GM12878 (cell line): ENCODE data around the gene HAUS1. TPM values are rescaled to one million over a fixed set of nuclear protein-coding genes. Genes with fewer than 3 reads are reported as not detected.

ENCODE experiments used
- ATAC-seq: fragments of 200-7000 bp; cut with Tn5 transposase; 3 replicates; pipeline ENCODE4 v1.9.1; 2020; ENCODE audit warnings: mild to moderate bottlenecking, moderate library complexity
- BruUV-seq: library from RNA; stranded (reverse); fragments of 400-500 nt; replicated peaks from 2 replicates; lab custom pipeline; 2021; lab: Mats Ljungman, UMichigan
- CTCF ChIA-PET: fragments of 300-600 bp; sonication (Branson Sonifier 250); formaldehyde crosslinking; extraction: SDS; loops from one replicate; lab custom pipeline; 2021; ENCODE audit warnings: inconsistent platforms; lab: Yijun Ruan, JAX
- POLR2A ChIA-PET: fragments of 350-600 bp; formaldehyde crosslinking; extraction: SDS; loops from one replicate; lab custom pipeline; 2021; ENCODE audit warnings: inconsistent platforms; lab: Charles Lee
- RAD21 ChIA-PET: fragments of 300-600 bp; sonication (Branson Sonifier 250); formaldehyde crosslinking; loops from one replicate; lab custom pipeline; 2023; ENCODE audit warnings: antibody characterized with exemption; ENCODE audit not compliant: unreplicated experiment; lab: Charles Lee
- SMC1A ChIA-PET: fragments of 300-600 bp; sonication (Branson Sonifier 250); formaldehyde crosslinking; loops from one replicate; lab custom pipeline; 2023; ENCODE audit not compliant: unreplicated experiment, uncharacterized antibody; lab: Charles Lee
- DNase-seq: peaks from one replicate; pipeline ENCODE4 v3.0.0-alpha.2; 2011; ENCODE audit warnings: low read depth, low spot score
- FAIRE-seq: peaks from 3 replicates; lab custom pipeline; 2011; peaks lifted over from hg19 to GRCh38; lab: Jason Lieb, UNC
- H2AFZ ChIP-seq: 2 replicates; pipeline ENCODE4 v1.6.0; 2011; ENCODE audit warnings: low read depth, low read length, control low read depth; ENCODE audit not compliant: control insufficient read depth
- H3K27ac ChIP-seq: 2 replicates; pipeline ENCODE4 v1.5.1; 2011; ENCODE audit warnings: control low read depth; ENCODE audit not compliant: control insufficient read depth, insufficient read depth
- H3K27me3 ChIP-seq, 2 experiments: replicated peaks in 1 of 2; 2 replicates each; pipeline versions ENCODE4 v1.6.0 to v1.6.1; 2011; ENCODE audit warnings: low read length in 1 of 2; ENCODE audit not compliant: control insufficient read depth in 2 of 2, insufficient read depth in 2 of 2
- H3K36me3 ChIP-seq, 2 experiments: 2 replicates each; pipeline ENCODE4 v1.5.1; 2011; ENCODE audit warnings: low read length in 1 of 2; ENCODE audit not compliant: control insufficient read depth in 2 of 2, insufficient read depth in 2 of 2
- H3K4me1 ChIP-seq: 2 replicates; pipeline ENCODE4 v1.6.1; 2011; ENCODE audit warnings: mild to moderate bottlenecking, low read length, moderate library complexity, mixed read lengths; ENCODE audit not compliant: control insufficient read depth, insufficient read depth
- H3K4me2 ChIP-seq: 2 replicates; pipeline ENCODE4 v1.6.0; 2011; ENCODE audit warnings: control low read depth; ENCODE audit not compliant: control insufficient read depth, insufficient read depth
- H3K4me3 ChIP-seq: fragments of 200-600 bp; sonication (generic); 2 replicates; pipeline ENCODE4 v1.5.1; 2016
- H3K79me2 ChIP-seq: 2 replicates; pipeline ENCODE4 v1.6.0; 2011; ENCODE audit warnings: low read length; ENCODE audit not compliant: control insufficient read depth, insufficient read depth
- H3K9ac ChIP-seq: 2 replicates; pipeline ENCODE4 v1.8.0; 2011; ENCODE audit warnings: low read length, control low read depth, mixed read lengths; ENCODE audit not compliant: control insufficient read depth, insufficient read depth
- H3K9me3 ChIP-seq: replicated peaks from 3 replicates; pipeline ENCODE4 v1.5.1; 2011; ENCODE audit warnings: mild to moderate bottlenecking, low read length; ENCODE audit not compliant: control insufficient read depth, insufficient read depth
- H4K20me1 ChIP-seq: 2 replicates; pipeline ENCODE4 v1.6.0; 2011; ENCODE audit not compliant: control insufficient read depth, insufficient read depth
- BHLHE40 ChIP-seq, 2 experiments: fragments of 450-650 bp in 1 of 2; IDR thresholded peaks; 2 replicates each; pipeline ENCODE4 v1.6.1; 2011 to 2017; ENCODE audit warnings: low read depth in 2 of 2, borderline replicate concordance in 1 of 2, improper control_type of control experiment in 1 of 2, low read length in 1 of 2, mild to moderate bottlenecking in 1 of 2
- CREM ChIP-seq: IDR thresholded peaks from 2 replicates; pipeline ENCODE4 v1.6.1; 2014; ENCODE audit warnings: antibody characterized with exemption, low read depth
- FOXM1 ChIP-seq: IDR thresholded peaks from 2 replicates; pipeline ENCODE4 v1.6.1; 2012; ENCODE audit warnings: low read depth, mild to moderate bottlenecking, inconsistent platforms, low read length, moderate library complexity
- IKZF2 ChIP-seq, 2 experiments: fragments of 450-650 bp; IDR thresholded peaks; 2 replicates each; pipeline ENCODE4 v1.6.1; 2017; ENCODE audit warnings: mild to moderate bottlenecking in 2 of 2, moderate library complexity in 2 of 2
- PAX5 ChIP-seq: IDR thresholded peaks from 2 replicates; pipeline ENCODE4 v1.6.1; 2011; ENCODE audit warnings: low read depth, low read length, borderline replicate concordance
- POU2F2 ChIP-seq: IDR thresholded peaks from 3 replicates; pipeline ENCODE4 v1.6.1; 2011; ENCODE audit warnings: low read depth, mild to moderate bottlenecking, low read length, borderline replicate concordance
- TBL1XR1 ChIP-seq: IDR thresholded peaks from 2 replicates; pipeline ENCODE4 v1.6.1; 2012; ENCODE audit warnings: low read depth, low read length, improper control_type of control experiment
- TCF3 ChIP-seq: IDR thresholded peaks from 2 replicates; pipeline ENCODE4 v1.6.1; 2012; ENCODE audit warnings: low read depth, mild to moderate bottlenecking, low read length, borderline replicate concordance; ENCODE audit not compliant: insufficient read depth
- ZBTB33 ChIP-seq: fragments of 450-650 bp; IDR thresholded peaks from 2 replicates; pipeline ENCODE4 v1.6.1; 2017; ENCODE audit warnings: mild to moderate bottlenecking
- WGBS: methylation state at CpG from one replicate; pipeline ENCODE4 v1.1.6; 2016; ENCODE audit warnings: low lambda C conversion rate; ENCODE audit not compliant: insufficient replicate concordance, insufficient coverage; ENCODE audit errors: missing lambda C conversion rate; 5-methylcytosine and 5-hydroxymethylcytosine counted together
- in situ Hi-C: fragments of 300-500 bp; cut with MboI; formaldehyde crosslinking; loops from 9 replicates; pipeline ENCODE4 v1.14.3; 2018; ENCODE audit warnings: mixed read lengths
- intact Hi-C: fragments of 100-400 bp; cut with micrococcal nuclease; formaldehyde crosslinking; loops from one replicate; pipeline ENCODE4 v1.14.2; 2022; ENCODE audit not compliant: unreplicated experiment
- polyA plus RNA-seq, 11 experiments: library from polyadenylated mRNA; depleted of rRNA in 4 of 11; unstranded in 6 of 11; stranded (reverse) in 5 of 11; fragments of >200 nt; fragmentation: Nextera tagmentation in 4 of 11; fragmentation: Illumina TruSeq in 1 of 11; extraction: Ambion mirVana in 4 of 11; extraction: Trizol in 1 of 11; gene quantifications; 1 replicate in 1 of 11; 2 replicates in 10 of 11; pipeline versions ENCODE4 v1.2.1 to v1.2.3, GENCODE V29; 2011 to 2016; ENCODE audit warnings: inconsistent platforms in 2 of 11, missing spikeins in 2 of 11, low read depth in 1 of 11
- total RNA-seq, 4 experiments: library from RNA; depleted of rRNA in 3 of 4; stranded (reverse); fragments of >200 nt in 3 of 4; fragmentation: Illumina TruSeq in 1 of 4; extraction: Trizol in 1 of 4; gene quantifications; 2 replicates each; pipeline versions ENCODE4 v1.2.1 to v1.2.3, GENCODE V29; 2013 to 2021
- TF ChIP-seq, protein P1 (sequence below): fragments of 450-650 bp; IDR thresholded peaks from 2 replicates; pipeline ENCODE4 v1.6.1; 2017; ENCODE audit warnings: low read depth, mild to moderate bottlenecking, moderate library complexity
- TF ChIP-seq, protein P2 (sequence below): IDR thresholded peaks from 2 replicates; pipeline ENCODE4 v1.6.1; 2011; ENCODE audit warnings: mild to moderate bottlenecking, low read depth, low read length, moderate library complexity; ENCODE audit not compliant: insufficient replicate concordance

HAUS1 gene
- total and polyA plus RNA-seq, 10 of the 15 experiments (the other 5 are each of a cell fraction or from before 2014, with no cell fraction given): 41.2 to 182 (median 91.9) TPM

DNA sequence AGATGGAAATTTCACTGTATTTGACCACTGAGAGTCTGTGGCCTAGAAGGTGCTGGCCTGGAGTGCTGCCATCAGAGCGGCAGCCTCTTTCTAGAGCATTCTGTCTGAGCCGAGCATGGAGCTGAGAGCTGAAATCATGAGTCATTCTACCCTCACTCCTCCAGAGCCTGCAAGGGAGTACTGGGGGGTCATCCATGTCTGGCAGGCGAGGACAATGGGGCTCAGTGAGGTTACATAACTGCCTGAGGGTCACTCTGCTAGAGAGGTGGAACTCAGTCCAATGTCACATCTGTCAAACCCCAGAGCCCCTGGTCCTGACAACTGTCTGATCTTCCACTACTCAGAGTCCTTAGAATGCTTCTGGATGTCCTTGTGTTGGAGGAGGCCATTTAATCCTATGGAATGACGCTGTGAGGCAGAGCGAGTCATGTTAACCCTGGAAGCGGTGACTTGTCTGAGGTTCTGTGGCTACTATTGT lies 65.3 kb downstream of the HAUS1 start:
- H3K27ac ChIP-seq: no peak overlapping the region
- no peaks in the 10 kb centered on the region for H4K20me1 ChIP-seq
- in situ Hi-C loops (no loop called here), intact Hi-C loops (no loop called here)
- peaks cover 7% of the 10 kb centered on the region for H3K79me2 ChIP-seq
- H3K36me3 ChIP-seq: no peaks in the 10 kb centered on the region
- no peak overlapping the region for H3K9ac ChIP-seq
- no TSS peak for BruUV-seq
- WGBS: 70% methylated on average over 6 of the region's 6 CpGs
- H3K27me3 ChIP-seq: no peaks in the 10 kb centered on the region
- no peak overlapping the region for H2AFZ ChIP-seq
- H3K4me2 ChIP-seq: no peak overlapping the region
- ChIA-PET SMC1A (interaction anchor here (0.9 to 1.5 kb wide), 4 partner anchors 18 to 81 kb away, joined by 3 to 5 read pairs (median 3); no protein-coding TSS in a partner anchor), POLR2A (no interaction called here), RAD21 (interaction anchor here (0.9 to 1.4 kb wide), 2 partner anchors 21 to 42 kb away, joined by 3 to 4 read pairs; no protein-coding TSS in a partner anchor), CTCF (interaction anchor here (0.9 to 1.6 kb wide), 8 partner anchors 10 to 492 kb away, joined by 3 to 5 read pairs (median 3); no protein-coding TSS in a partner anchor)
- FAIRE-seq: no peak
- no peaks in the 10 kb centered on the region for H3K9me3 ChIP-seq
- ATAC-seq: peak; percentile 3; the same call in 1 of the 3 replicates
- no peak for DNase-seq
- TF ChIP-seq, protein P1, sequence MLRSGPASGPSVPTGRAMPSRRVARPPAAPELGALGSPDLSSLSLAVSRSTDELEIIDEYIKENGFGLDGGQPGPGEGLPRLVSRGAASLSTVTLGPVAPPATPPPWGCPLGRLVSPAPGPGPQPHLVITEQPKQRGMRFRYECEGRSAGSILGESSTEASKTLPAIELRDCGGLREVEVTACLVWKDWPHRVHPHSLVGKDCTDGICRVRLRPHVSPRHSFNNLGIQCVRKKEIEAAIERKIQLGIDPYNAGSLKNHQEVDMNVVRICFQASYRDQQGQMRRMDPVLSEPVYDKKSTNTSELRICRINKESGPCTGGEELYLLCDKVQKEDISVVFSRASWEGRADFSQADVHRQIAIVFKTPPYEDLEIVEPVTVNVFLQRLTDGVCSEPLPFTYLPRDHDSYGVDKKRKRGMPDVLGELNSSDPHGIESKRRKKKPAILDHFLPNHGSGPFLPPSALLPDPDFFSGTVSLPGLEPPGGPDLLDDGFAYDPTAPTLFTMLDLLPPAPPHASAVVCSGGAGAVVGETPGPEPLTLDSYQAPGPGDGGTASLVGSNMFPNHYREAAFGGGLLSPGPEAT: peak; percentile 4; the same call in 1 of the 2 replicates
- TF ChIP-seq TBL1XR1: no peak
- 0 out of 4 replicates have a peak, but pooled peaks of 1 of the 2 experiments have one; percentile 11 for TF ChIP-seq BHLHE40 (IDR thresholded peaks at IDR 0.05; ENCODE audit: borderline replicate concordance in 1 of 2, low read depth in 2 of 2, low read length in 1 of 2)
- H3K4me3 ChIP-seq: no peak overlapping the region
- peaks cover 16% of the 10 kb centered on the region for H3K4me1 ChIP-seq

DNA sequence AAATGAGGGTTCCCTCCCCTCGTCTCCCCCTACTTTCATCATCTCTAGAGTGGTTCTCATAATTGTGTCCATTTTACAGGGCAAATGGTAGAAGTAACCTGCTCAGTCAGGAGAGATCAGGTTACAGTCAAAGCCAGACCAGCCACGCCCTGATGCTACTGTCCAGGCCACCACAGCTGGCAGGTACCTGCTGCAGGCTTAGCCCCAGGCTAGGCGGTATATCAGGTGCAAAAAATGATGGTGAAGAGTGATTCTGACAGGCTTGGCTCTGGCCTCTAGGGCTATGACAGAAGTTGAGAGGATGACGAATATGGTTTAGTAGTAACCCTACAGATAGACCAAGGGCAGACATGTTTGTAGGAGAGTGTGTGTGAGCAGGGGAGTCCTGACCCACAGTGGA lies 67.1 kb downstream of the HAUS1 start:
- CTCF ChIA-PET: interaction anchor here (0.6 to 5.8 kb wide), 8 partner anchors 13 to 486 kb away, joined by 3 to 66 read pairs (median 28); partner anchors contain the start of gene LOXHD1
- FAIRE-seq: no peak
- H4K20me1 ChIP-seq: no peaks in the 10 kb centered on the region; the same call in 1 of the 2 replicates
- intact Hi-C loops: loop anchor here (10.0 kb wide), 1 partner anchor 313 kb away; no protein-coding TSS in a partner anchor
- RAD21 ChIA-PET: interaction anchor here (1.0 kb wide), 1 partner anchor 486 kb away, joined by 4 read pairs; no protein-coding TSS in a partner anchor
- H3K27ac ChIP-seq: no peak overlapping the region
- in situ Hi-C loops: no loop called here
- no peak for DNase-seq
- no peak for ATAC-seq
- H3K4me1 ChIP-seq: peaks cover 16% of the 10 kb centered on the region
- H3K4me3 ChIP-seq: no peak overlapping the region
- H3K9ac ChIP-seq: no peak overlapping the region
- BruUV-seq: no TSS peak
- H3K9me3 ChIP-seq: no peaks in the 10 kb centered on the region
- 82% methylated on average over 4 of the region's 4 CpGs for WGBS
- no peak overlapping the region for H2AFZ ChIP-seq
- SMC1A ChIA-PET: no interaction called here
- H3K36me3 ChIP-seq: no peaks in the 10 kb centered on the region
- POLR2A ChIA-PET: no interaction called here
- H3K4me2 ChIP-seq: no peak overlapping the region
- H3K79me2 ChIP-seq: peaks cover 25% of the 10 kb centered on the region
- no peaks in the 10 kb centered on the region for H3K27me3 ChIP-seq
- TF ChIP-seq POU2F2 (no peak), ZBTB33 (no peak), TCF3 (no peak), CREM (no peak), IKZF2 (IDR thresholded peaks at IDR 0.05) (no peak), PAX5 (no peak), FOXM1 (no peak)
- TF ChIP-seq, protein P2, sequence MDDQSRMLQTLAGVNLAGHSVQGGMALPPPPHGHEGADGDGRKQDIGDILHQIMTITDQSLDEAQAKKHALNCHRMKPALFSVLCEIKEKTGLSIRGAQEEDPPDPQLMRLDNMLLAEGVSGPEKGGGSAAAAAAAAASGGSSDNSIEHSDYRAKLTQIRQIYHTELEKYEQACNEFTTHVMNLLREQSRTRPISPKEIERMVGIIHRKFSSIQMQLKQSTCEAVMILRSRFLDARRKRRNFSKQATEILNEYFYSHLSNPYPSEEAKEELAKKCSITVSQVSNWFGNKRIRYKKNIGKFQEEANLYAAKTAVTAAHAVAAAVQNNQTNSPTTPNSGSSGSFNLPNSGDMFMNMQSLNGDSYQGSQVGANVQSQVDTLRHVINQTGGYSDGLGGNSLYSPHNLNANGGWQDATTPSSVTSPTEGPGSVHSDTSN: no peak
